IMR-90 (cell line): Measurements from ENCODE around the gene KIFBP. TPM values are rescaled to one million over a fixed set of nuclear protein-coding genes. Genes with fewer than 3 reads are reported as not detected.

ENCODE experiments used
- ATAC-seq: fragments of 200-7000 bp; cut with Tn5 transposase; 2 replicates; pipeline ENCODE4 v1.9.1; 2020; ENCODE audit warnings: low read depth, mild to moderate bottlenecking, moderate library complexity
- BruUV-seq: library from RNA; stranded (reverse); fragments of 400-500 nt; replicated peaks from 2 replicates; lab custom pipeline; 2021; lab: Mats Ljungman, UMichigan
- CTCF ChIA-PET: fragments of 300-600 bp; formaldehyde crosslinking; extraction: SDS; loops from one replicate; lab custom pipeline; 2021; ENCODE audit warnings: antibody characterized with exemption; lab: Yijun Ruan, JAX
- POLR2A ChIA-PET: fragments of 300-600 bp; sonication (Branson Sonifier 250); formaldehyde crosslinking; loops from one replicate; lab custom pipeline; 2022; ENCODE audit warnings: antibody characterized with exemption; ENCODE audit not compliant: unreplicated experiment; lab: Charles Lee
- DNase-seq: peaks from one replicate; pipeline ENCODE4 v3.0.0; 2013
- H2AFZ ChIP-seq: replicated peaks from 2 replicates; pipeline ENCODE3; 2013; ENCODE audit warnings: low read length, mild to moderate bottlenecking; ENCODE audit not compliant: poor library complexity
- H2AK5ac ChIP-seq: 2 replicates; pipeline ENCODE4 v1.6.1; 2013; ENCODE audit warnings: low read depth, low read length, inconsistent platforms
- H2AK9ac ChIP-seq: replicated peaks from 2 replicates; pipeline ENCODE3; 2013; ENCODE audit warnings: mild to moderate bottlenecking, low read depth, low read length, moderate library complexity; ENCODE audit not compliant: poor library complexity
- H2BK120ac ChIP-seq: 2 replicates; pipeline ENCODE4 v1.6.1; 2013; ENCODE audit warnings: low read depth, low read length, inconsistent platforms
- H2BK15ac ChIP-seq: 3 replicates; pipeline ENCODE4 v1.6.1; 2013; ENCODE audit warnings: low read depth, low read length, inconsistent platforms
- H2BK20ac ChIP-seq: 2 replicates; pipeline ENCODE4 v1.6.1; 2013; ENCODE audit warnings: low read depth, mild to moderate bottlenecking, inconsistent platforms, low read length, moderate library complexity
- H2BK5ac ChIP-seq: 2 replicates; pipeline ENCODE4 v1.6.1; 2013; ENCODE audit warnings: mild to moderate bottlenecking, low read depth, low read length, inconsistent platforms; ENCODE audit not compliant: poor library complexity, severe bottlenecking
- H3K14ac ChIP-seq: replicated peaks from 2 replicates; pipeline ENCODE4 v1.6.1; 2013; ENCODE audit warnings: low read depth, low read length, inconsistent platforms
- H3K18ac ChIP-seq: 2 replicates; pipeline ENCODE4 v1.6.1; 2013; ENCODE audit warnings: low read depth, low read length, control low read depth
- H3K23ac ChIP-seq: 2 replicates; pipeline ENCODE4 v1.6.1; 2013; ENCODE audit warnings: low read depth, low read length, inconsistent platforms
- H3K27ac ChIP-seq: 2 replicates; pipeline ENCODE4 v1.5.1; 2013; ENCODE audit warnings: mild to moderate bottlenecking, control low read depth, low read length; ENCODE audit not compliant: insufficient read depth
- H3K27me3 ChIP-seq: 2 replicates; pipeline ENCODE4 v1.6.1; 2013; ENCODE audit warnings: low read length; ENCODE audit not compliant: control insufficient read depth, insufficient read depth
- H3K36me3 ChIP-seq: 2 replicates; pipeline ENCODE4 v1.6.1; 2013; ENCODE audit warnings: low read length, mixed read lengths; ENCODE audit not compliant: control insufficient read depth, insufficient read depth
- H3K4ac ChIP-seq: 2 replicates; pipeline ENCODE4 v1.6.1; 2013; ENCODE audit warnings: low read depth, low read length, inconsistent platforms
- H3K4me1 ChIP-seq: 2 replicates; pipeline ENCODE4 v1.6.1; 2013; ENCODE audit warnings: low read length, mixed read lengths; ENCODE audit not compliant: control insufficient read depth, insufficient read depth
- H3K4me2 ChIP-seq: 2 replicates; pipeline ENCODE4 v1.6.1; 2013; ENCODE audit warnings: low read depth, mild to moderate bottlenecking, control low read depth, low read length, moderate library complexity
- H3K4me3 ChIP-seq: 2 replicates; pipeline ENCODE4 v1.5.1; 2013; ENCODE audit warnings: low read depth, mild to moderate bottlenecking, control low read depth, low read length, moderate library complexity; ENCODE audit not compliant: insufficient read depth
- H3K56ac ChIP-seq: 2 replicates; pipeline ENCODE4 v1.6.1; 2013; ENCODE audit warnings: low read length, inconsistent platforms; ENCODE audit not compliant: insufficient read depth; ENCODE audit errors: extremely low read depth
- H3K79me1 ChIP-seq, 2 experiments: 2 replicates each; pipeline ENCODE4 v1.6.1; 2013; ENCODE audit warnings: low read length in 2 of 2, inconsistent platforms in 1 of 2, low read depth in 1 of 2
- H3K9ac ChIP-seq: 2 replicates; pipeline ENCODE4 v1.6.1; 2013; ENCODE audit warnings: low read depth, low read length, control low read depth
- H3K9me1 ChIP-seq: 2 replicates; pipeline ENCODE4 v1.6.1; 2013; ENCODE audit warnings: low read length, inconsistent platforms; ENCODE audit not compliant: insufficient read depth
- H3K9me3 ChIP-seq: 2 replicates; pipeline ENCODE4 v1.6.1; 2013; ENCODE audit warnings: low read length; ENCODE audit not compliant: control insufficient read depth, insufficient read depth
- H4K20me1 ChIP-seq: 2 replicates; pipeline ENCODE4 v1.6.1; 2013; ENCODE audit warnings: low read length, inconsistent platforms; ENCODE audit not compliant: insufficient read depth
- H4K5ac ChIP-seq: 2 replicates; pipeline ENCODE4 v1.6.1; 2013; ENCODE audit warnings: mild to moderate bottlenecking, low read depth, low read length, control low read depth
- H4K8ac ChIP-seq, 2 experiments: 2 replicates each; pipeline ENCODE4 v1.6.1; 2013; ENCODE audit warnings: low read depth in 2 of 2, low read length in 2 of 2, control low read depth in 1 of 2, inconsistent platforms in 1 of 2
- H4K91ac ChIP-seq: 2 replicates; pipeline ENCODE4 v1.6.1; 2013; ENCODE audit warnings: low read depth, low read length, inconsistent platforms; ENCODE audit not compliant: insufficient read depth
- CTCF ChIP-seq: conservative IDR thresholded peaks from 2 replicates; pipeline ENCODE4 v1.5.1; 2012; ENCODE audit warnings: mild to moderate bottlenecking, low read depth, low read length, improper control_type of control experiment
- NFE2L2 ChIP-seq: fragments of 150-350 bp; IDR thresholded peaks from 2 replicates; pipeline ENCODE4 v1.6.1; 2016; ENCODE audit warnings: low read depth, mild to moderate bottlenecking, low read length
- RFX5 ChIP-seq: IDR thresholded peaks from 2 replicates; pipeline ENCODE4 v1.8.0; 2012; ENCODE audit warnings: low read depth, mild to moderate bottlenecking, low read length, moderate library complexity
- SMC3 ChIP-seq: fragments of 150-350 bp; IDR thresholded peaks from 2 replicates; pipeline ENCODE4 v1.6.1; 2016; ENCODE audit warnings: low read depth, mild to moderate bottlenecking, antibody characterized with exemption, low read length, moderate library complexity
- USF2 ChIP-seq: fragments of 150-350 bp; IDR thresholded peaks from 2 replicates; pipeline ENCODE4 v1.6.1; 2017; ENCODE audit warnings: mild to moderate bottlenecking, antibody characterized with exemption, low read length, low read depth
- WGBS, 2 experiments: methylation state at CpG; one replicate each; pipeline versions ENCODE4 v1.1.5 to v1.1.7; 2013; ENCODE audit warnings: missing lambda C conversion rate in 2 of 2; ENCODE audit not compliant: insufficient read length in 1 of 2; ENCODE audit errors: extremely low coverage in 2 of 2; 5-methylcytosine and 5-hydroxymethylcytosine counted together
- dilution Hi-C: fragments of 300-500 bp; cut with HindIII; formaldehyde crosslinking; loops from one replicate; pipeline ENCODE4 v1.14.3; 2018; ENCODE audit warnings: low sequenced_read_pairs; ENCODE audit not compliant: unreplicated experiment
- in situ Hi-C: fragments of 300-500 bp; cut with MboI; formaldehyde crosslinking; loops from 3 replicates; pipeline ENCODE4 v1.14.3; 2019; ENCODE audit warnings: low sequenced_read_pairs, inconsistent platforms, mixed read lengths
- intact Hi-C: fragments of 100-400 bp; cut with micrococcal nuclease; formaldehyde crosslinking; loops from 2 replicates; pipeline ENCODE4 v1.10.0; 2022
- polyA plus RNA-seq, 3 experiments: library from polyadenylated mRNA; depleted of rRNA; stranded (reverse); fragments of >200 nt; gene quantifications; 2 replicates each; pipeline ENCODE4 v1.2.3, GENCODE V29; 2012; ENCODE audit warnings: low replicate concordance in 1 of 3
- total RNA-seq: library from RNA; depleted of rRNA; stranded (reverse); fragments of >200 nt; gene quantifications from 2 replicates; pipeline ENCODE4 v1.2.3, GENCODE V29; 2012

KIFBP gene
- total and polyA plus RNA-seq, 2 of the 4 experiments (the other 2 are of a cell fraction) = 30.6 to 51.3 TPM

GRCh38 chr10:69055241-69055640, 66.6 kb downstream of the KIFBP start:
- no peak overlapping the region for H2BK15ac ChIP-seq
- ATAC-seq = no peak
- in situ Hi-C loops = no loop called here

More at GRCh38 chr10:69055241-69055640, 66.6 kb downstream of the KIFBP start:
- Histone ChIP-seq H3K9me3 (no peaks in the 10 kb centered on the region), H3K36me3 (no peaks in the 10 kb centered on the region), H3K18ac (no peak overlapping the region), H3K56ac (no peak overlapping the region; the same call in 1 of the 2 replicates), H4K20me1 (no peaks in the 10 kb centered on the region), H3K27me3 (no peaks in the 10 kb centered on the region), H3K9me1 (peaks cover 17% of the 10 kb centered on the region), H4K5ac (no peak overlapping the region), H3K4ac (no peak overlapping the region), H3K4me3 (no peak overlapping the region), H3K27ac (no peak overlapping the region), H3K79me1 (peaks cover 0 to 3% of the 10 kb centered on the region in 2 experiments; a peak in 1 of 4 replicates), H2AK5ac (no peak overlapping the region), H2BK120ac (no peak overlapping the region), H3K23ac (no peak overlapping the region), H3K9ac (no peak overlapping the region), H3K4me2 (no peak overlapping the region), H3K4me1 (peaks cover 14% of the 10 kb centered on the region), H2AFZ (no peak overlapping the region), H2BK5ac (no peak overlapping the region), H4K91ac (no peak overlapping the region), H2AK9ac (no peak overlapping the region), H3K14ac (no peak overlapping the region), H2BK20ac (no peak overlapping the region), H4K8ac (no peak overlapping the region)
- ChIA-PET POLR2A (no interaction called here), CTCF (no interaction called here)
- TF ChIP-seq SMC3 (no peak), RFX5 (no peak), NFE2L2 (no peak), CTCF (no peak), USF2 (no peak)
- DNase-seq = no peak
- BruUV-seq = no TSS peak
- no CpG with 5 or more reads among the region's 2 CpGs for WGBS, 2 experiments
- dilution Hi-C loops = no loop called here
- intact Hi-C loops = no loop called here
